ENCODE results near the gene CHCHD1.

- TF ChIP-seq CTCF (IDR thresholded peaks at IDR 0.05), result no peak
- TF ChIP-seq POLR2A (IDR thresholded peaks at IDR 0.05; ENCODE audit: low read length), result no peak
- no peak for TF ChIP-seq MAX (IDR thresholded peaks at IDR 0.05)
Observed at GRCh38 chr10:73801253-73801590, 19.4 kb downstream of the CHCHD1 start.

All from A549 (cell line).